OCI-LY7 (cell line): Measurements from ENCODE around the gene ANKDD1A. TPM values are rescaled to one million over a fixed set of nuclear protein-coding genes. Genes with fewer than 3 reads are reported as not detected.

ENCODE experiments used
- BruUV-seq: library from RNA; stranded (reverse); fragments of 400-500 nt; replicated peaks from 2 replicates; lab custom pipeline; 2021; lab: Mats Ljungman, UMichigan
- CTCF ChIA-PET: fragments of 300-600 bp; sonication (Branson Sonifier 250); formaldehyde crosslinking; loops from one replicate; lab custom pipeline; 2022; ENCODE audit warnings: antibody characterized with exemption; ENCODE audit not compliant: unreplicated experiment; lab: Charles Lee
- POLR2A ChIA-PET: fragments of 300-600 bp; sonication (Branson Sonifier 250); formaldehyde crosslinking; loops from one replicate; lab custom pipeline; 2022; ENCODE audit warnings: antibody characterized with exemption; lab: Charles Lee
- DNase-seq: peaks from one replicate; pipeline ENCODE4 v3.0.0-alpha.2; 2015; ENCODE audit warnings: low spot score
- H2AFZ ChIP-seq: fragments of 200-600 bp; sonication (generic), shearing (Covaris generic); 2 replicates; pipeline ENCODE4 v1.6.1; 2014; ENCODE audit warnings: mild to moderate bottlenecking, antibody characterized with exemption, low read length, moderate library complexity
- H3K27ac ChIP-seq: fragments of 200-600 bp; sonication (generic); 2 replicates; pipeline ENCODE4 v1.5.1; 2014; ENCODE audit warnings: mixed run types, low read depth, mild to moderate bottlenecking, moderate library complexity, low read length, inconsistent platforms; ENCODE audit not compliant: poor library complexity, severe bottlenecking
- H3K36me3 ChIP-seq: fragments of 200-600 bp; sonication (generic); 2 replicates; pipeline ENCODE4 v1.6.1; 2014; ENCODE audit warnings: mild to moderate bottlenecking, antibody characterized with exemption, low read length, moderate library complexity, mixed read lengths; ENCODE audit not compliant: insufficient read depth
- H3K4me1 ChIP-seq: fragments of 200-600 bp; sonication (generic); 2 replicates; pipeline ENCODE4 v1.5.1; 2014; ENCODE audit warnings: mild to moderate bottlenecking, low read length; ENCODE audit not compliant: insufficient read depth, poor library complexity, severe bottlenecking
- H3K4me2 ChIP-seq: fragments of 200-600 bp; sonication (generic); 2 replicates; pipeline ENCODE4 v1.6.1; 2014; ENCODE audit warnings: mild to moderate bottlenecking, low read length
- H3K4me3 ChIP-seq: fragments of 200-600 bp; sonication (generic); 2 replicates; pipeline ENCODE4 v1.5.1; 2014; ENCODE audit warnings: mild to moderate bottlenecking, low read depth, low read length; ENCODE audit not compliant: poor library complexity, severe bottlenecking
- H3K79me2 ChIP-seq: fragments of 200-600 bp; sonication (generic); 2 replicates; pipeline ENCODE4 v1.6.1; 2016; ENCODE audit warnings: low read depth, mild to moderate bottlenecking, low read length, moderate library complexity, mixed read lengths; ENCODE audit not compliant: insufficient read depth
- H3K9me2 ChIP-seq: fragments of 200-600 bp; sonication (generic); 2 replicates; pipeline ENCODE4 v1.6.1; 2016; ENCODE audit warnings: mild to moderate bottlenecking, low read length, mixed read lengths; ENCODE audit not compliant: insufficient read depth
- H3K9me3 ChIP-seq: fragments of 200-600 bp; sonication (generic); 2 replicates; pipeline ENCODE4 v1.6.1; 2014; ENCODE audit warnings: mild to moderate bottlenecking, mixed run types, low read length, mixed read lengths
- H4K20me1 ChIP-seq: fragments of 200-600 bp; sonication (generic); 2 replicates; pipeline ENCODE4 v1.6.1; 2014; ENCODE audit warnings: mild to moderate bottlenecking, antibody characterized with exemption, low read length, moderate library complexity, mixed read lengths; ENCODE audit not compliant: insufficient read depth
- EZH2phosphoT487 ChIP-seq: fragments of 200-600 bp; sonication (generic); IDR thresholded peaks from 2 replicates; pipeline ENCODE4 v1.6.1; 2018; ENCODE audit warnings: low read depth, borderline replicate concordance, mild to moderate bottlenecking, mixed run types, antibody characterized with exemption, low read length, moderate library complexity, mixed read lengths
- intact Hi-C: fragments of 100-400 bp; cut with micrococcal nuclease; formaldehyde crosslinking; loops from one replicate; pipeline ENCODE4 v1.10.0; 2022; ENCODE audit not compliant: unreplicated experiment
- total RNA-seq, 2 experiments: library from RNA; depleted of rRNA in 1 of 2; stranded (reverse); fragments of >200 nt in 1 of 2; shearing (Covaris generic) in 1 of 2; gene quantifications; 2 replicates each; pipeline ENCODE4 v1.2.3, GENCODE V29; 2014 to 2022
- TF ChIP-seq, protein P1 (sequence below): fragments of 200-600 bp; sonication (generic); conservative IDR thresholded peaks from 2 replicates; pipeline ENCODE4 v1.5.1; 2014; ENCODE audit warnings: mild to moderate bottlenecking, antibody characterized with exemption, low read length, moderate library complexity, mixed read lengths

ANKDD1A gene
- total RNA-seq, 2 experiments from 2014 or later, result 2.1 to 5.1 TPM

DNA sequence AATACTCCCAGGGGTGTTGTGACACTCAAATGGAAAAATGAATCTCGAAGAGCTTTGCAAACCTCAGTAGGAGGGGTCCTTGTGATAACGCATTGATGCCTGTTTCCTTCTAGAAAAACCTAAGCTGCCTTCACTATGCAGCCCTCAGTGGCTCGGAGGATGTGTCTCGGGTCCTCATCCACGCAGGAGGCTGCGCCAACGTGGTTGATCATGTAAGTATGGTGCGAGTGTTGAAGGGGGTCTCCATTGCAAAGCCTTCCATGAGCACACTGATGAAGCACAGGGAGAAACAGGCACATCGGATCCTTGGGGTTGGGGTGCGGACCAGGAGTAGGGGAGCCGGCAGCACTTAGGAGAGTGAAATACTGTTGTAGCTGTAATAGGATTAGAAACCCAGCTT is 22.3 kb downstream of the ANKDD1A start:
- no peaks in the 10 kb centered on the region for H3K9me3 ChIP-seq
- intact Hi-C loops, result no loop called here
- no peak overlapping the region for H3K4me2 ChIP-seq
- no peaks in the 10 kb centered on the region for H4K20me1 ChIP-seq
- no peak for TF ChIP-seq EZH2phosphoT487
- TF ChIP-seq, protein P1, sequence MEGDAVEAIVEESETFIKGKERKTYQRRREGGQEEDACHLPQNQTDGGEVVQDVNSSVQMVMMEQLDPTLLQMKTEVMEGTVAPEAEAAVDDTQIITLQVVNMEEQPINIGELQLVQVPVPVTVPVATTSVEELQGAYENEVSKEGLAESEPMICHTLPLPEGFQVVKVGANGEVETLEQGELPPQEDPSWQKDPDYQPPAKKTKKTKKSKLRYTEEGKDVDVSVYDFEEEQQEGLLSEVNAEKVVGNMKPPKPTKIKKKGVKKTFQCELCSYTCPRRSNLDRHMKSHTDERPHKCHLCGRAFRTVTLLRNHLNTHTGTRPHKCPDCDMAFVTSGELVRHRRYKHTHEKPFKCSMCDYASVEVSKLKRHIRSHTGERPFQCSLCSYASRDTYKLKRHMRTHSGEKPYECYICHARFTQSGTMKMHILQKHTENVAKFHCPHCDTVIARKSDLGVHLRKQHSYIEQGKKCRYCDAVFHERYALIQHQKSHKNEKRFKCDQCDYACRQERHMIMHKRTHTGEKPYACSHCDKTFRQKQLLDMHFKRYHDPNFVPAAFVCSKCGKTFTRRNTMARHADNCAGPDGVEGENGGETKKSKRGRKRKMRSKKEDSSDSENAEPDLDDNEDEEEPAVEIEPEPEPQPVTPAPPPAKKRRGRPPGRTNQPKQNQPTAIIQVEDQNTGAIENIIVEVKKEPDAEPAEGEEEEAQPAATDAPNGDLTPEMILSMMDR, result no peak
- no peaks in the 10 kb centered on the region for H3K36me3 ChIP-seq
- ChIA-PET CTCF (no interaction called here), POLR2A (interaction anchor here (0.6 to 0.8 kb wide), 3 partner anchors 232 to 314 kb away, joined by 3 to 4 read pairs (median 4); no protein-coding TSS in a partner anchor)
- H3K9me2 ChIP-seq, result no peaks in the 10 kb centered on the region
- H3K27ac ChIP-seq, result no peak overlapping the region
- no peak overlapping the region for H2AFZ ChIP-seq
- no peaks in the 10 kb centered on the region for H3K79me2 ChIP-seq
- no peaks in the 10 kb centered on the region for H3K4me1 ChIP-seq
- BruUV-seq, result no TSS peak
- no peak overlapping the region for H3K4me3 ChIP-seq
- no peak for DNase-seq

DNA sequence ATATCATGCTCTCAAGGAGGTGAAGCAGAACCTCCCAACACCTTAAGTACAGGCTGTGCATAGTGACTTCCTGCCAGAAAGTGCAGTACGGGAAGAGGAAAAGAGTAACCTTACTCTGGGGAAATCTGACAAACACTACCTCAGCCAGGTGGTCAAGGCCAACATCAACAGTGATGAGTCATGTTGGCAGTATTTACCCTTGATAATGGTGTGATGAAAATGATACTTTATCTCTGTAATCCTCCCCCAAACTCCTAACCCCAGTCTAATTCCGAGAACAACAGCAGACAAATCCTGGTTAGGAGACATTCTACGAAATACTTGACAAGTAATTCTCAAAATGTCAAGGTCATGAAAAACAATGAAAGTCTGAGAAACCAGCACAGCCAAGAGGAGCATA is 26.5 kb downstream of the ANKDD1A start:
- no peaks in the 10 kb centered on the region for H3K9me2 ChIP-seq
- no peaks in the 10 kb centered on the region for H4K20me1 ChIP-seq
- TF ChIP-seq, protein P1, result no peak
- no peak for TF ChIP-seq EZH2phosphoT487
- no peaks in the 10 kb centered on the region for H3K36me3 ChIP-seq
- H3K4me3 ChIP-seq, result no peak overlapping the region
- BruUV-seq, result no TSS peak
- H3K4me1 ChIP-seq, result no peaks in the 10 kb centered on the region
- POLR2A ChIA-PET, result interaction anchor here (0.6 kb wide), 1 partner anchor 184 kb away, joined by 3 read pairs; no protein-coding TSS in a partner anchor
- CTCF ChIA-PET, result no interaction called here
- H2AFZ ChIP-seq, result no peak overlapping the region
- no peaks in the 10 kb centered on the region for H3K9me3 ChIP-seq
- DNase-seq, result peak; percentile 22
- H3K4me2 ChIP-seq, result no peak overlapping the region
- no peak overlapping the region for H3K27ac ChIP-seq
- no peaks in the 10 kb centered on the region for H3K79me2 ChIP-seq
- intact Hi-C loops, result no loop called here

DNA sequence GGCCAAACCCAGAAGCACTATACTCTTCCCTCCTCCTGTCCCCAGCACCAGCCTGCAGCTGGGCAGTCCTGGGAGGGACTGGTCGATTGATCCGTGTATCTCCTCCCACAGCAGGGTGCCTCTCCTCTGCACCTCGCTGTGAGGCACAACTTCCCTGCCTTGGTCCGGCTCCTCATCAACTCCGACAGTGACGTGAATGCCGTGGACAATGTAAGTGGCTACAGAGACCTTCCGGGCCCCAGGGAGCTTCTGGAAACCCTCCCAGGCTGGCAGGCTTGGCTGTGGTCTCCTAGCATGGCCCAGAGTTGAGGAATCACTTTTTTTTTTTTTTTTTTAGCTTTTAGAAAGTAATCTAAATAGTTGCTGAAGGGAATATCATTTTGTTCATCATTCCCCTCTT is 30.7 kb downstream of the ANKDD1A start:
- H3K9me3 ChIP-seq, result no peaks in the 10 kb centered on the region
- no peaks in the 10 kb centered on the region for H3K4me1 ChIP-seq
- H3K79me2 ChIP-seq, result no peaks in the 10 kb centered on the region
- no peak overlapping the region for H2AFZ ChIP-seq
- no peak overlapping the region for H3K4me3 ChIP-seq
- POLR2A ChIA-PET, result no interaction called here
- CTCF ChIA-PET, result interaction anchor here (0.5 kb wide), 1 partner anchor 1891 kb away, joined by 3 read pairs; no protein-coding TSS in a partner anchor
- DNase-seq, result no peak
- H3K4me2 ChIP-seq, result no peak overlapping the region
- H3K27ac ChIP-seq, result no peak overlapping the region
- TF ChIP-seq EZH2phosphoT487, result no peak
- TF ChIP-seq, protein P1, result no peak
- H3K36me3 ChIP-seq, result no peaks in the 10 kb centered on the region
- no peaks in the 10 kb centered on the region for H3K9me2 ChIP-seq
- H4K20me1 ChIP-seq, result no peaks in the 10 kb centered on the region
- no TSS peak for BruUV-seq
- intact Hi-C loops, result no loop called here
